ENCODE results near the gene TEX54. TPM values are rescaled to one million over a fixed set of nuclear protein-coding genes. Genes with fewer than 3 reads are reported as not detected.

Gene TEX54
- total and polyA plus RNA-seq, 2 of the 13 experiments (the other 11 are each of a cell fraction or from before 2014, with no cell fraction given): not detected

DNA sequence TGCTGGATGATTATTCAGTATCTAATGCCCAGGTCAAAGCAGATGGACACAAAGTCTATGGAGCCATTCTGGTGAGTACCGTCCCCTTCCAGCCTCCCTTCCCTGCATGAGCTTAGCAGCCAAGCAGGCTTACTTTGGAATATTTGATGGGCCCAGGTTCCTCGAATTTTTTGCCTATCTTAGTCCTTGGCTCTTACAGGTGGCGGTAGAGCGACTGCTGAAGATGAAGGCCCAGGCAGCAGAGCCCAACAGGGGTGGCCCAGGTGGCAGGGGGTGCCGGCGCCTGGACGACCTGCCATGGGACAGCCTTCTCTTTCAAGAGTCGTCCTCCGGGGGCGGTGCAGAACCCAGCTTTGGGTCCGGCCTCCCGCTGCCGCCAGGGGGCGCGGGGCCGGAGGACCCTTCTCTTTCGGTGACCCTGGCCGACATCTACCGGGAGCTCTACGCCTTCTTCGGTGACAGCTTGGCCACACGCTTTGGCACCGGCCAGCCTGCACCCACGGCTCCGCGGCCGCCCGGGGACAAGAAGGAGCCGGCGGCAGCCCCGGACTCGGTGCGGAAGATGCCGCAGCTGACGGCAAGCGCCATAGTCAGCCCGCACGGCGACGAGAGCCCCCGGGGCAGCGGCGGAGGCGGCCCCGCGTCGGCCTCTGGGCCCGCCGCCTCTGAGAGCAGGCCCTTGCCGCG lies 46.2 kb downstream of the TEX54 start (continued):
- TF ChIP-seq, protein P1, sequence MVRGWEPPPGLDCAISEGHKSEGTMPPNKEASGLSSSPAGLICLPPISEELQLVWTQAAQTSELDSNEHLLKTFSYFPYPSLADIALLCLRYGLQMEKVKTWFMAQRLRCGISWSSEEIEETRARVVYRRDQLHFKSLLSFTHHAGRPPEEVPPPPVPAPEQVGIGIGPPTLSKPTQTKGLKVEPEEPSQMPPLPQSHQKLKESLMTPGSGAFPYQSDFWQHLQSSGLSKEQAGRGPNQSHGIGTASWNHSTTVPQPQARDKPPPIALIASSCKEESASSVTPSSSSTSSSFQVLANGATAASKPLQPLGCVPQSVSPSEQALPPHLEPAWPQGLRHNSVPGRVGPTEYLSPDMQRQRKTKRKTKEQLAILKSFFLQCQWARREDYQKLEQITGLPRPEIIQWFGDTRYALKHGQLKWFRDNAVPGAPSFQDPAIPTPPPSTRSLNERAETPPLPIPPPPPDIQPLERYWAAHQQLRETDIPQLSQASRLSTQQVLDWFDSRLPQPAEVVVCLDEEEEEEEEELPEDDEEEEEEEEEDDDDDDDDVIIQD (CRISPR knock-in tag; IDR thresholded peaks at IDR 0.05; ENCODE audit: low read depth): no peak
- no peak for TF ChIP-seq SP4 (CRISPR knock-in tag; IDR thresholded peaks at IDR 0.05)
- peak; percentile 67; the same call in 1 of the 2 replicates for TF ChIP-seq ZNF777 (CRISPR knock-in tag; IDR thresholded peaks at IDR 0.05)
- TF ChIP-seq, protein P2, sequence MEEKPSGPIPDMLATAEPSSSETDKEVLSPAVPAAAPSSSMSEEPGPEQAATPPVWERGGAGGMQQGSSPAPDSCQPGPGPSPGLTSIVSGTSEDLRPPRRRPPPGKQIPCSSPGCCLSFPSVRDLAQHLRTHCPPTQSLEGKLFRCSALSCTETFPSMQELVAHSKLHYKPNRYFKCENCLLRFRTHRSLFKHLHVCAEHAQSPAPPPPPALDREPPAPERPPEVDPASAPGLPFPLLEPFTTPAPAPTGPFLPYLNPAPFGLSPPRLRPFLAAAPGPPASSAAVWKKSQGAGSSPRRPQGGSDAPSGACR (CRISPR knock-in tag; IDR thresholded peaks at IDR 0.05): no peak
- no peak for TF ChIP-seq NFE2 (CRISPR knock-in tag; IDR thresholded peaks at IDR 0.05)
- 0 out of 2 replicates have a peak, but pooled peaks have one; percentile 7 for TF ChIP-seq SATB2 (CRISPR knock-in tag; IDR thresholded peaks at IDR 0.05)
- TF ChIP-seq ZNF619 (CRISPR knock-in tag; IDR thresholded peaks at IDR 0.05): no peak
- TF ChIP-seq TCF7L2 (IDR thresholded peaks at IDR 0.05; ENCODE audit: low read depth, low read length): no peak
- no peak for TF ChIP-seq ZSCAN12 (CRISPR knock-in tag; IDR thresholded peaks at IDR 0.05)
- no peak for TF ChIP-seq LCORL (IDR thresholded peaks at IDR 0.05)
- TF ChIP-seq LCORL (CRISPR knock-in tag; IDR thresholded peaks at IDR 0.05): peak; percentile 61
- TF ChIP-seq, protein P3, sequence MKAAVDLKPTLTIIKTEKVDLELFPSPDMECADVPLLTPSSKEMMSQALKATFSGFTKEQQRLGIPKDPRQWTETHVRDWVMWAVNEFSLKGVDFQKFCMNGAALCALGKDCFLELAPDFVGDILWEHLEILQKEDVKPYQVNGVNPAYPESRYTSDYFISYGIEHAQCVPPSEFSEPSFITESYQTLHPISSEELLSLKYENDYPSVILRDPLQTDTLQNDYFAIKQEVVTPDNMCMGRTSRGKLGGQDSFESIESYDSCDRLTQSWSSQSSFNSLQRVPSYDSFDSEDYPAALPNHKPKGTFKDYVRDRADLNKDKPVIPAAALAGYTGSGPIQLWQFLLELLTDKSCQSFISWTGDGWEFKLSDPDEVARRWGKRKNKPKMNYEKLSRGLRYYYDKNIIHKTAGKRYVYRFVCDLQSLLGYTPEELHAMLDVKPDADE (CRISPR knock-in tag; IDR thresholded peaks at IDR 0.05): 0 out of 2 replicates have a peak, but pooled peaks have one; percentile 3
- TF ChIP-seq ZBTB1 (CRISPR knock-in tag; IDR thresholded peaks at IDR 0.05; ENCODE audit: borderline replicate concordance): no peak
- no peak for TF ChIP-seq ZNF274 (CRISPR knock-in tag; IDR thresholded peaks at IDR 0.05)
- no peak for TF ChIP-seq CCAR2 (optimal IDR thresholded peaks at IDR 0.05; ENCODE audit: low read depth, low read length)
- TF ChIP-seq, protein P4, sequence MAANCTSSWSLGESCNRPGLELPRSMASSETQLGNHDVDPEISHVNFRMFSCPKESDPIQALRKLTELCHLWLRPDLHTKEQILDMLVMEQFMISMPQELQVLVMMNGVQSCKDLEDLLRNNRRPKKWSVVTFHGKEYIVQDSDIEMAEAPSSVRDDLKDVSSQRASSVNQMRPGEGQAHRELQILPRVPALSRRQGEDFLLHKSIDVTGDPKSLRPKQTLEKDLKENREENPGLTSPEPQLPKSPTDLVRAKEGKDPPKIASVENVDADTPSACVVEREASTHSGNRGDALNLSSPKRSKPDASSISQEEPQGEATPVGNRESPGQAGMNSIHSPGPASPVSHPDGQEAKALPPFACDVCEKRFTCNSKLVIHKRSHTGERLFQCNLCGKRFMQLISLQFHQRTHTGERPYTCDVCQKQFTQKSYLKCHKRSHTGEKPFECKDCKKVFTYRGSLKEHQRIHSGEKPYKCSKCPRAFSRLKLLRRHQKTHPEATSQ (CRISPR knock-in tag; IDR thresholded peaks at IDR 0.05; ENCODE audit: borderline replicate concordance): no peak
- TF ChIP-seq KDM3A (CRISPR knock-in tag; IDR thresholded peaks at IDR 0.05; ENCODE audit: low read depth): no peak
- 0 out of 2 replicates have a peak, but pooled peaks have one; percentile 9 for TF ChIP-seq ZMYM3 (CRISPR knock-in tag; IDR thresholded peaks at IDR 0.05)
- TF ChIP-seq DMAP1 (CRISPR knock-in tag; IDR thresholded peaks at IDR 0.05): no peak
- no peak for TF ChIP-seq EP300 (IDR thresholded peaks at IDR 0.05; ENCODE audit: low read depth in 2 of 2, low read length in 2 of 2)
- no peak for TF ChIP-seq EP300 (CRISPR knock-in tag; IDR thresholded peaks at IDR 0.05; ENCODE audit: borderline replicate concordance)
- TF ChIP-seq REL (CRISPR knock-in tag; conservative IDR thresholded peaks at IDR 0.05): no peak
- TF ChIP-seq, protein P5, sequence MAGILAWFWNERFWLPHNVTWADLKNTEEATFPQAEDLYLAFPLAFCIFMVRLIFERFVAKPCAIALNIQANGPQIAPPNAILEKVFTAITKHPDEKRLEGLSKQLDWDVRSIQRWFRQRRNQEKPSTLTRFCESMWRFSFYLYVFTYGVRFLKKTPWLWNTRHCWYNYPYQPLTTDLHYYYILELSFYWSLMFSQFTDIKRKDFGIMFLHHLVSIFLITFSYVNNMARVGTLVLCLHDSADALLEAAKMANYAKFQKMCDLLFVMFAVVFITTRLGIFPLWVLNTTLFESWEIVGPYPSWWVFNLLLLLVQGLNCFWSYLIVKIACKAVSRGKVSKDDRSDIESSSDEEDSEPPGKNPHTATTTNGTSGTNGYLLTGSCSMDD (CRISPR knock-in tag; IDR thresholded peaks at IDR 0.05): no peak
- no peak for TF ChIP-seq HES4 (CRISPR knock-in tag; IDR thresholded peaks at IDR 0.05; ENCODE audit: borderline replicate concordance)
